Heart left ventricle (tissue), 13 donors: ENCODE results near the gene REEP1.

Source experiments
- CTCF ChIP-seq, 12 donors: fragments of 200-600 bp; sonication (generic) in 4 of 12; IDR thresholded peaks; one replicate each; pipeline versions ENCODE4 v1.5.0 to v1.8.0; 2018 to 2022; ENCODE audit warnings: antibody characterized with exemption in 12 of 12, mild to moderate bottlenecking in 5 of 12
- POLR2A ChIP-seq, 2 donors: fragments of 450-650 bp; IDR thresholded peaks; one replicate each; pipeline ENCODE4 v1.6.1; 2017; ENCODE audit warnings: antibody characterized with exemption in 2 of 2, mild to moderate bottlenecking in 2 of 2, moderate library complexity in 2 of 2
- donor health status: ischemic (EF 13 %, LVEDD 7.1; RV severe dilation, severe dysfunction).
- donor health status: DM: no; HTN: yes; CAD: no.
- donor health status: DM: no; HTN: no; CAD: no.
- donor health status: ischemic (EF 25% LVEDD 6.9; RV normal size, moderate dysfunction).
- donor health status: ischemic (EF 25% LVEDD 5.7; RV mildly dilated, moderate dysfunction).
- donor health status: ischemic (EF 35%, LVEDD 5.7; RV mildly dilated, moderate dysfunction).
- donor health status: nonischemic (EF 11% LVEDD 7.7; RV severe dilation, severe dysfunction).
- donor health status: DM: yes; HTN: yes; CAD: no.
- donor health status: PGD.
- donor health status: ischemic (EF 29% LVEDD 5.4; RV normal size, mild dysfunction).
- donor health status: nonischemic (EF 23%, LVEDD 6.1; RV moderate dilation, normal function).

- TF ChIP-seq CTCF (IDR thresholded peaks at IDR 0.05), result no peak
- TF ChIP-seq POLR2A (IDR thresholded peaks at IDR 0.05), result no peak
Observed at GRCh38 chr2:86344404-86344803, 7.0 kb upstream of the REEP1 start.
